Stimulated activated CD4-positive, alpha-beta T cell treated with anti-CD3 and anti-CD28 coated beads, Interleukin-15, amount 100 ng/mL, for 24 hours (primary cell): ENCODE results near the gene SLC44A1.
A peak's percentile ranks its signal among the peaks of the same experiment; 100 is the strongest.

Experiments
- DNase-seq: peaks from one replicate; pipeline ENCODE4 v3.0.0-alpha.2; 2020

The SLC44A1 gene

DNA sequence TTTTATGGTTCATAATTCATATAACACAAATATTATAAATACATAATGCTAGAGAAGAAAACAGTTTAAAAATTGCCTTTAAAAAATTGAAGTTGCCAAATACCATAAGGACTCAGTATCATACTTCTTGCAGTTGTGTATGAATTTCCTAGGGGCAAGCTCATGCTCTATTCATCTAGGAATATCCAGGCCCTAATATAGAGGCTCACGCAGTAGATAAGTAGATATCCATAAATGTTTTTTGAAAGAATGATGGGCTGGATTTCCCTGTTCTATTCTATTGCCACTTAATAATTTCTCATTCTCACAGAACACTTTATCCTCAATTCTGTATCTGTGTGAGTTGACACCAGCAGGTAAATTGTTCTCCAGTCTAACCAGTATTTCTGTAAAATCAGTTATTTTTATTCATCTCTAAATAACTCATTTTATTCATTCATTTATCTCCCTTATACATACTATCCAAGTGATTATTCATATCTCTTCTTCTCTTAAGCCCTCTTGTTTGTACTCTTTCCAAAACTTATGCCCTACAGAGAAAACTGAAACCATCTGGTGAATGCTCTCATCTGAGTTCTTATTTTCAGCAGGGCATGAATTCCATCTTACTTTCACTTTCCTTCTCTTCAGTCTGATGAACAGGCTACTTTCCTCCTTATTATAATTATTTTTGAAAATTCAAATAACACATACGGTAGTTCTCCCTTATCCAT is 97.1 kb downstream of the SLC44A1 start:
- no peak for DNase-seq

DNA sequence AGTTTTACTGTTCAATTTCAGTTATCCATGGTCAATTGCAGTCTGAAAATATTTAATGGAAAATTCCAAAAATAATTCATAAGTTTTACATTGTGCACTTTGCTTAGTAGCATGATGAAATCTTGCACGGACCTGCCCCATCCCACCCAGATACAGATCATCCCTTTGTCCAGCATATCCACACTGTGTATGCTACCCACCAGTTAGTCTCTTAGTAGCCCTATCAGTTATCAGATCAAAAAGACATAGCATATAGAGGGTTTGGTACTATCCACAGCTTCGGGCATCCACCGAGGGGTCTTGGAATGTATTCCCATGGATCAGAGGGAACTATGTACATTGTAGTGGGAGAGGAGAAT is 97.7 kb downstream of the SLC44A1 start:
- no peak for DNase-seq

- DNase-seq, result no peak
Observed at GRCh38 chr9:105344283-105344682, 99.8 kb downstream of the SLC44A1 start.

- DNase-seq, result no peak
Observed at GRCh38 chr9:105345626-105346025, 101.2 kb downstream of the SLC44A1 start.

GRCh38 chr9:105346273-105346672 is 101.8 kb downstream of the SLC44A1 start:
- no peak for DNase-seq

- DNase-seq, result no peak
Observed at GRCh38 chr9:105354448-105354847, 110.0 kb downstream of the SLC44A1 start.

DNA sequence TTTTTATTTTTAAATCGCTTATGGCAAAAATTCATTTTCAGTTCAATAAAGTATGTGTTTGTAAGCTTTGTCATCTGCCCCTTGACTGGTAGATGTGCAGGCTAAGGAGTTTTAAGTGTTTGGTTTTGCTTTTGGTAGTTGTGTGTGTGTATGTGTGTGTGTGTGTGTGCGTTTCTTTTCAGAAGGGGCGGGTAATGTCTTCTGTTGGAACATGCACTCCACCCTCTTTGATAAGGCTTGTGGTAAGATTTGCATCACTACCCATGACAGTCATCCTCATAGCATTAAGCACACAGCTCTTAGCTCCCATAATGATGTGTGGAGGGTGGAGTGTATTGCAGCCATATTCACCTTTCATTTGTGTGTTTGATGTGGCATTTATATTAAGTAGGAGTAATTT is 111.3 kb downstream of the SLC44A1 start:
- DNase-seq, result peak; percentile 6

GRCh38 chr9:105357937-105358336 is 113.5 kb downstream of the SLC44A1 start:
- no peak for DNase-seq

DNA sequence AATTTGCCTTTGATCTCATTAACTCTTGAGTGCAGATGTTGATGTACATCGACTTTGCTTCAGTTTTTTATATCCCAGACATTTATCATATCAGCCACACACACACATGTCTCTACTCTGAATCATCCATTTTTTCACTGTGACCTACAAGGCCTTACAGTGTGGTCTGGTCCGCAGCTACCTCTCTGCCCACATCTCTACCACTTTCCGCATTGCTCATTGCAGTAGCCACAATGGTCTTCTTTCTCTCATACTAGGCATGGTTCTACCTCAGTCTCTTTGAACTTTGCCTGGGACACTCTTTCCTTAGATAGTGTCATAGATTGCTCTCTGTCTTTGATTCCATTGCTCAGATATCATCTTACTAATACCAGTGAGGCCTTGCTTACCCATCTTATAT is 115.4 kb downstream of the SLC44A1 start:
- peak; percentile 74 for DNase-seq

DNA sequence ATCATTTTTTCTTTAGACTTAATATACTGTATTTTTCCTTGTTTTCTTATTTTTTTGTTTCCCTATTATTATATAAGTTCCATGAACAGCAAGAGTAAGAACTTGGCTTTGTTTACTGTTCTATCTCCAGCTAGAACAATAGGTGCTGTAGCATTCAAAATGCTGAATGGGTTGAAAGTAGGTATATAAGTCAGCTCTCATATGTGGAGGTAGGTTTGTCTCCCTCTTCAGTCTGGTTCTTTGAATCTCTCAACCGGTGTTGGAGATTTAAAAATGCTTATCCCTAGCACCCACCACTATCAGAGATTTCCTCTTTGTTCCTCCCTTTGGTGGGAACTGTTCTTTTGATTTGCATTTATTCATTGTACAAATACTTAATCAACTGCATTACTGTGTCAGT is 115.9 kb downstream of the SLC44A1 start:
- DNase-seq, result no peak

GRCh38 chr9:105361873-105362272 is 117.4 kb downstream of the SLC44A1 start:
- DNase-seq, result no peak

- no peak for DNase-seq
Observed at GRCh38 chr9:105362470-105362869, 118.0 kb downstream of the SLC44A1 start.

DNA sequence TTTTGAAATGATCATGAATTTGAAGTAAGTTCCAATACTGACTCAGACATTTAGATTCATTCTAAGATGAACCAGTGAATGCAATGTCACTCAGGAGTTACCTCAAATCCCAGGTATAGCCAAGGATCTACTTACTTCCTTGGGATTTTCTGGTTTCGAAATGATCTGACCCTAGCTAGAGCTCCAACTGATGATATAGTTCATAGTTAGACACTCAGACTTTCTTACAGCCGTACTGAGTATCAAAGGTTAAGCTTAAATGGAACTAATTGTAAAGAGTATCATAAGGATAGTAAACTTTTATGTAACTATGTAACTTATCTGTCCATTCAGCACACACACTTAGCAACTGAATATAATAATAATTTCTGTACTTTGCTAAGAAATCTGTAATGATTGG is 119.4 kb downstream of the SLC44A1 start:
- no peak for DNase-seq

GRCh38 chr9:105369911-105370310 is 125.5 kb downstream of the SLC44A1 start:
- no peak for DNase-seq

DNA sequence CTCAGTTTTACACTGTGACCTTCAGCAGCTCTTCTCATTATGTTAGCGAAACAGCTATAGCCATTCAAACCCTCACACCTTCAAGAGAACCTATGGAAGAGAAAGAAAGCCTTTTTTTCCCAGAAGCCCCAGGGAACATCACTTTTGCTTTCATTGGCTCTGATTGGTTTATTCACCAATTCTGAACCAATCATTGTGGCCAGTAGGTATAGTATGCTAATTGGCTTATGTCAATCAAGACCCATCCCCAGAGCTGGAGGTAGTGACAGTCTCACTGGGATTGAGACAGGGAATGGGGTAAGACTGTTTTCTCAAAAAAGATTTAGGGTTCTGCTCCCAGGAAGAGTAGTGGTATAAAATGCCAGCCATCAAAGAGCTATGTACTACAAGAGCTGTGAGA is 129.3 kb downstream of the SLC44A1 start:
- DNase-seq, result no peak

GRCh38 chr9:105375323-105375722 is 130.9 kb downstream of the SLC44A1 start:
- DNase-seq, result no peak

DNA sequence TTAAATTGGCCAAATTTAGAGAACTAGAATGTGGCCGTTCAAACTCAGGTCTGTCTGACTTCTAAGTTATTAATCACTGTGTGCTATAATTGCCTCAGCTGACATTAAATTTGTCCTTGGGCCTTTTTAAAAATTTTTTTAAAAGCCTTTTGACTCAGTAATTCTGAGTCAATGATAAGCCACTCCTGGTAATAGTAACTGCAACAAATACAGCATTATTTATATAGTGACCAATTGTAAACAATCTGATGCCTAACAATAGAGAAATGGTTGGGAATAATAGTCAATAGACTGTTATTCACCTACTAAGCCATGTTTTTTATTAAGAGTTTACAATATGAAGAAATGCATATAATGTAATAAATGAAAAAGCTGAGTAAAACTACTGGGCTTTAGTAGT is 132.4 kb downstream of the SLC44A1 start:
- no peak for DNase-seq

DNA sequence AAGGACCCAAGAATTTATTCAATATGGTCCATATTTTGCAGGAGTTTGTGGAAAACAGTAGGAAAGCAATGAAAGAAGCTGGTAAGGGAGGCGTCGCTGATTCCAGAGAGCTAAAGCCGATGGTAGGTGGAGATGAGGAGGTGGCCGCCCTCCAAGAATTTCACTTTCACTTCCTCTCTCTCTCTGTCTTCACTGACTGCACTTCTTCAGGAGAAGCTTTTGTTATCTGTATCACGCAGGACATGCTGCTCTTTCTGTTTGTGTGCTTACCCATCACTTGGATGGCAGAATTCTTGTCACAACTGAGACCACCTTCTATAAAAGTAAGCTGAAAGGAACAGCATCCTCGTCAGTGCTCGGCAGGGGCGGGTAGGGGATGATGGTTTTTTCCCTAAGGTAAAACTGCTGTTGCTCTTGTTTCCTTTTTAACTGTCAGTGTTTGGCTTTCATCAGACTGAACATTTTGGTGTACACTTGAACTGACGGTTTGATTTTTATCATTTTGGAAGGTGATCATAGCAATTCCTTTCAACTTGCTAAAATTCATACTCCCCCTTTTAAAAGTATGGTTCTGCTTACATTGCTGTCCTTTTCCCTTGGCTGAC is 141.0 kb downstream of the SLC44A1 start:
- DNase-seq, result peak; percentile 33

GRCh38 chr9:105389796-105390195 is 145.3 kb downstream of the SLC44A1 start:
- DNase-seq, result no peak

DNA sequence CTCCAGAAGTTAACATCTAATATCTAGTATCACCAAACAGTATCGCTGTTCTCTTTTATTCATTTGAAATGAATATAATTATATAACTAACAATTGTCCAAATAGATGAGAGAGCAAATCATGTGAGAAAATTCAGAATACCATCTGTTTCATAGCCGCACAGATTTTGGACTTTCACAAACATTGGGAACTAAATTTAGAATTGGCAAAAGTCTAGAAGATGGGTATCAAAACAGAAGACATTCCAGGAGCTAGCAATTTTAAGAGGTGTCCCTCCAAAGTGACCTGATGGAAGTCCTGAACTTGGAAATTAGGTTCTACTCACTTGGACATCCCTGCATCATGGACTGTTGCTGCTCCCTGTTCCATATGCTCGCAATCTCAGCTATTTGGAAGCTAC is 146.4 kb downstream of the SLC44A1 start:
- DNase-seq, result no peak

GRCh38 chr9:105391288-105391687 is 146.8 kb downstream of the SLC44A1 start:
- DNase-seq, result no peak

- DNase-seq, result no peak
Observed at GRCh38 chr9:105392531-105392930, 148.1 kb downstream of the SLC44A1 start.

- no peak for DNase-seq
Observed at GRCh38 chr9:105393576-105394344, 149.3 kb downstream of the SLC44A1 start.

DNA sequence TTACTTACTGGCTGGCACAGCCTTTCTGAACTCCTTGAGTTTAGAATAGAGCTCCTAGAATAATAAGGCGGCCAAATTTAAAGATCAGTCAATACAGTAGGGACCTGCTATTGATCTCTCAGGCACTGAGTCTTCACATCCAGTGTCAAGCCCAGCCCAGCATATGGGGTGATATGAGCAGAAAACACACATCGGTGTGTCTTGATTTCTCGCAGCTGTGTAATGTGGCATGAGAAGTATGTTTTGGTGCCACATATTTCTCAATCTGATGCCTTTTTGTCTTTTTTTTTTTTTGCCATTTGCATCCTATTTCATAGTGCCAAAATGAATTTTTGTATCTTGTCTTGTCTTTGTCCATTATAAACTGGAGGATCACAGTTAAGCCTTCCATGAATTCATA is 152.0 kb downstream of the SLC44A1 start:
- no peak for DNase-seq
